ENCODE results near the gene SSRP1. TPM values are rescaled to one million over a fixed set of nuclear protein-coding genes. Genes with fewer than 3 reads are reported as not detected.
A peak's percentile ranks its signal among the peaks of the same experiment; 100 is the strongest.

Gene SSRP1
- polyA plus RNA-seq, 1 donor (not counting 4 experiments of a cell fraction or from before 2014, with no cell fraction given) = 115 TPM

- H3K36me3 ChIP-seq (ENCODE audit: control insufficient read depth in 2 of 2, extremely low read depth in 1 of 2, insufficient read depth in 2 of 2, low read length in 2 of 2) = peaks cover 71 to 89% of the 10 kb centered on the region in 2 experiments
- DNase-seq (ENCODE audit: low read depth, low spot score) (no peak), FAIRE-seq (no peak)
- TF ChIP-seq, protein P1, sequence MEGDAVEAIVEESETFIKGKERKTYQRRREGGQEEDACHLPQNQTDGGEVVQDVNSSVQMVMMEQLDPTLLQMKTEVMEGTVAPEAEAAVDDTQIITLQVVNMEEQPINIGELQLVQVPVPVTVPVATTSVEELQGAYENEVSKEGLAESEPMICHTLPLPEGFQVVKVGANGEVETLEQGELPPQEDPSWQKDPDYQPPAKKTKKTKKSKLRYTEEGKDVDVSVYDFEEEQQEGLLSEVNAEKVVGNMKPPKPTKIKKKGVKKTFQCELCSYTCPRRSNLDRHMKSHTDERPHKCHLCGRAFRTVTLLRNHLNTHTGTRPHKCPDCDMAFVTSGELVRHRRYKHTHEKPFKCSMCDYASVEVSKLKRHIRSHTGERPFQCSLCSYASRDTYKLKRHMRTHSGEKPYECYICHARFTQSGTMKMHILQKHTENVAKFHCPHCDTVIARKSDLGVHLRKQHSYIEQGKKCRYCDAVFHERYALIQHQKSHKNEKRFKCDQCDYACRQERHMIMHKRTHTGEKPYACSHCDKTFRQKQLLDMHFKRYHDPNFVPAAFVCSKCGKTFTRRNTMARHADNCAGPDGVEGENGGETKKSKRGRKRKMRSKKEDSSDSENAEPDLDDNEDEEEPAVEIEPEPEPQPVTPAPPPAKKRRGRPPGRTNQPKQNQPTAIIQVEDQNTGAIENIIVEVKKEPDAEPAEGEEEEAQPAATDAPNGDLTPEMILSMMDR (optimal IDR thresholded peaks at IDR 0.05 in 1 of 3, IDR thresholded peaks at IDR 0.05 in 1 of 3, conservative IDR thresholded peaks at IDR 0.05 in 1 of 3; ENCODE audit: extremely low read depth in 1 of 3, insufficient read depth in 2 of 3, low read length in 3 of 3) = no peak
- TF ChIP-seq EZH2 (IDR thresholded peaks at IDR 0.05; ENCODE audit: low read length) = no peak
- peaks cover 43% of the 10 kb centered on the region for H3K4me1 ChIP-seq (ENCODE audit: control insufficient read depth, extremely low read depth, insufficient read depth, low read length)
- H2AFZ ChIP-seq (ENCODE audit: control insufficient read depth, low read length) = no peak overlapping the region
- no peak overlapping the region for H3K9ac ChIP-seq (ENCODE audit: control insufficient read depth, extremely low read depth, insufficient read depth, low read length)
- dilution Hi-C loops (cut with MboI; ENCODE audit: extremely low pct_ligation_motif_present, low sequenced_read_pairs) = no loop called here
- H3K27ac ChIP-seq (ENCODE audit: control insufficient read depth, insufficient read depth, low read length) = no peak overlapping the region
- peaks cover 45% of the 10 kb centered on the region for H3K79me2 ChIP-seq (ENCODE audit: control insufficient read depth, insufficient read depth, low read length)
- no peak overlapping the region for H3K4me2 ChIP-seq (ENCODE audit: control insufficient read depth, extremely low read depth, insufficient read depth, low read depth, low read length)
- no peak overlapping the region for H3K4me3 ChIP-seq (ENCODE audit: control insufficient read depth in 2 of 3, extremely low read depth in 1 of 3, insufficient read depth in 2 of 3, low read depth in 1 of 3, low read length in 3 of 3)
- H4K20me1 ChIP-seq (ENCODE audit: control insufficient read depth, extremely low read depth, insufficient read depth, low read length) = peaks cover 19% of the 10 kb centered on the region
- H3K9me1 ChIP-seq (ENCODE audit: control insufficient read depth, extremely low read depth, insufficient read depth, low read length) = peaks cover 8% of the 10 kb centered on the region
- no peaks in the 10 kb centered on the region for H3K9me3 ChIP-seq (ENCODE audit: control insufficient read depth, low read depth, low read length)
- no peaks in the 10 kb centered on the region for H3K27me3 ChIP-seq (ENCODE audit: control insufficient read depth, extremely low read depth, insufficient read depth, low read length)
These were observed 22.5 kb downstream of the SSRP1 start for GRCh38 chr11:57313071-57313787.

DNA sequence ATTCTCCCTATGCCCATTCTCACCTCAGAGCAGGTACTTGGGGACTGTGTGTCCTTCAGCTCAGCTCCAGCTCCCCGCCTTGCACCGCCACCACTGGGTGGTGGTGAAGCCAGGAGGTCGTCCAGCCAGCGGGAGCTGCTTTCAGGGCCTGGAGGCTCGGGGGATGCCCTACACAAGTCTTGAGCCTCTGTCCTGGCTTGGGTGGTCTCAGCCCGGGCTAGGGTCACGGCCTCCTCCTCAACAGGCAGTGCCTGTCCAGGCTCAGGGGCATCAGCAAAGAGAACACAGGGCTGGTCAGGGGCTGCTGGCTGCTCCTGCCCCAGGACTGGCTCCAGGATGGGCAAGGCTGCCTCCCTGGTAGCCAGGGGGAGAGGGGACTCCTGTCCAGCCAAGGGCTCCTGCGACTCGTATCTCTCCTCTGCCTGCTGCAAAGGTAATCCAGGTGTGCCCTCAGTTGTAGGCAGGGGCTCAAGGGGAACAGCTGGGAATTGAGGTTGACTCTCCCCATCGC lies 23.1 kb downstream of the SSRP1 start:
- peak overlapping the region; percentile 68 for H3K9ac ChIP-seq (ENCODE audit: control insufficient read depth, extremely low read depth, insufficient read depth, low read length)
- TF ChIP-seq EZH2 (IDR thresholded peaks at IDR 0.05; ENCODE audit: low read length) = no peak
- TF ChIP-seq, protein P1 (optimal IDR thresholded peaks at IDR 0.05 in 1 of 3, IDR thresholded peaks at IDR 0.05 in 1 of 3, conservative IDR thresholded peaks at IDR 0.05 in 1 of 3; ENCODE audit: extremely low read depth in 1 of 3, insufficient read depth in 2 of 3, low read length in 3 of 3) = no peak
- H3K4me3 ChIP-seq (ENCODE audit: control insufficient read depth in 2 of 3, extremely low read depth in 1 of 3, insufficient read depth in 2 of 3, low read depth in 1 of 3, low read length in 3 of 3) = peak overlapping the region in 1 of 3 experiments; percentile 2
- no peak for FAIRE-seq
- H2AFZ ChIP-seq (ENCODE audit: control insufficient read depth, low read length) = no peak overlapping the region
- peak overlapping the region; percentile 96 for H3K27ac ChIP-seq (ENCODE audit: control insufficient read depth, insufficient read depth, low read length)
- H3K4me1 ChIP-seq (ENCODE audit: control insufficient read depth, extremely low read depth, insufficient read depth, low read length) = peaks cover 49% of the 10 kb centered on the region
- H3K4me2 ChIP-seq (ENCODE audit: control insufficient read depth, extremely low read depth, insufficient read depth, low read depth, low read length) = no peak overlapping the region
- peaks cover 18% of the 10 kb centered on the region for H4K20me1 ChIP-seq (ENCODE audit: control insufficient read depth, extremely low read depth, insufficient read depth, low read length)
- H3K9me3 ChIP-seq (ENCODE audit: control insufficient read depth, low read depth, low read length) = no peaks in the 10 kb centered on the region
- no peaks in the 10 kb centered on the region for H3K27me3 ChIP-seq (ENCODE audit: control insufficient read depth, extremely low read depth, insufficient read depth, low read length)
- H3K79me2 ChIP-seq (ENCODE audit: control insufficient read depth, insufficient read depth, low read length) = peaks cover 44% of the 10 kb centered on the region
- peaks cover 70 to 85% of the 10 kb centered on the region in 2 experiments for H3K36me3 ChIP-seq (ENCODE audit: control insufficient read depth in 2 of 2, extremely low read depth in 1 of 2, insufficient read depth in 2 of 2, low read length in 2 of 2)
- DNase-seq (ENCODE audit: low read depth, low spot score) = no peak
- dilution Hi-C loops (cut with MboI; ENCODE audit: extremely low pct_ligation_motif_present, low sequenced_read_pairs) = no loop called here
- peaks cover 8% of the 10 kb centered on the region for H3K9me1 ChIP-seq (ENCODE audit: control insufficient read depth, extremely low read depth, insufficient read depth, low read length)

Data from keratinocyte (primary cell).